GM12892 (cell line): ENCODE data around the gene TMEM121.

Source experiments
- POLR2A ChIP-seq: IDR thresholded peaks from 2 replicates; pipeline ENCODE4 v1.6.1; 2011; ENCODE audit warnings: low read depth, low read length, control low read depth
- POLR2AphosphoS5 ChIP-seq: IDR thresholded peaks from 2 replicates; pipeline ENCODE4 v1.6.1; 2011; ENCODE audit warnings: low read depth, low read length, control low read depth
- TAF1 ChIP-seq: IDR thresholded peaks from 2 replicates; pipeline ENCODE4 v1.6.1; 2011; ENCODE audit warnings: low read depth, mild to moderate bottlenecking, control low read depth, low read length, borderline replicate concordance

- TF ChIP-seq POLR2A = no peak
- no peak for TF ChIP-seq POLR2AphosphoS5
- no peak for TF ChIP-seq TAF1
Measured at GRCh38 chr14:105488781-105489541, 37.4 kb upstream of the TMEM121 start.
